Brain microvascular endothelial cell (primary cell): ENCODE measurements around the gene SPG11.

Experiments used
- DNase-seq: peaks from one replicate; pipeline ENCODE4 v3.0.0-alpha.2; 2020
- H3K27ac ChIP-seq: fragments of 250-450 bp; sonication (Bioruptor Pico); 2 replicates; pipeline ENCODE4 v1.5.1; 2020; ENCODE audit warnings: mild to moderate bottlenecking, moderate library complexity
- H3K27me3 ChIP-seq: fragments of 250-450 bp; sonication (Bioruptor Pico); replicated peaks from 2 replicates; pipeline ENCODE4 v1.5.1; 2020; ENCODE audit warnings: mild to moderate bottlenecking
- H3K36me3 ChIP-seq: fragments of 250-450 bp; sonication (Bioruptor Pico); replicated peaks from 2 replicates; pipeline ENCODE4 v1.5.1; 2020; ENCODE audit warnings: mild to moderate bottlenecking
- H3K4me3 ChIP-seq: 2 replicates; pipeline ENCODE4 v1.5.1; 2011; ENCODE audit warnings: low read depth, mild to moderate bottlenecking, control low read depth, low read length, moderate library complexity
- CTCF ChIP-seq: IDR thresholded peaks from 2 replicates; pipeline ENCODE4 v1.5.1; 2011; ENCODE audit warnings: low read depth, mild to moderate bottlenecking, moderate library complexity, low read length, control low read depth, inconsistent platforms; ENCODE audit errors: missing control alignments
- in situ Hi-C: cut with HindIII; loops from 2 replicates; pipeline ENCODE4 v1.10.0; 2017; ENCODE audit warnings: low sequenced_read_pairs, low pct_ligation_motif_present

The SPG11 gene

DNA sequence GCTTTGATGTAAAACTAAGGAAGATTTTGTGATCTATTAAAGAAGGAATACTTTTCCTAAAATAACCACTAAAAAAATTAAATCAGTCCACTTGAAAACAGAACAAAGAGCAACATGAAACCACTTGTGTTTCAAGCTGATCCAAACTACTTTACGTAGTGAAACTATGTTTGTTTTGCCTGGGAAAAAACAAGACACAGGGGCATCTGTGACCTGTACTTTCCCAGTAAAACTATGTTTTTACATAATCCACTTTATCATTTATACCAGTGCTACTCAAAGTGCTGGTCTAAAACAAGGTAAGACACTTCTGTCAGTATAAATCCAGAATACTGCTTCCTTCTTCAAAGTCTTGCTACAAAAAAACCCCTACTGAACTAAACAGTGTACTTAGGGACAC lies 56.7 kb downstream of the SPG11 start:
- in situ Hi-C loops = no loop called here

GRCh38 chr15:44603126-44603525 lies 60.3 kb downstream of the SPG11 start:
- DNase-seq = no peak
- no peak for TF ChIP-seq CTCF
- no peak overlapping the region for H3K4me3 ChIP-seq
- no peak overlapping the region for H3K27ac ChIP-seq
- H3K27me3 ChIP-seq = no peaks in the 10 kb centered on the region
- H3K36me3 ChIP-seq = peaks cover 31% of the 10 kb centered on the region
- in situ Hi-C loops = no loop called here

More for the DNA sequence above, 56.7 kb downstream of the SPG11 start:
- DNase-seq = no peak
- Histone ChIP-seq H3K4me3 (no peak overlapping the region), H3K27ac (no peak overlapping the region), H3K36me3 (peaks cover 27% of the 10 kb centered on the region), H3K27me3 (no peaks in the 10 kb centered on the region)
- TF ChIP-seq CTCF = no peak

DNA sequence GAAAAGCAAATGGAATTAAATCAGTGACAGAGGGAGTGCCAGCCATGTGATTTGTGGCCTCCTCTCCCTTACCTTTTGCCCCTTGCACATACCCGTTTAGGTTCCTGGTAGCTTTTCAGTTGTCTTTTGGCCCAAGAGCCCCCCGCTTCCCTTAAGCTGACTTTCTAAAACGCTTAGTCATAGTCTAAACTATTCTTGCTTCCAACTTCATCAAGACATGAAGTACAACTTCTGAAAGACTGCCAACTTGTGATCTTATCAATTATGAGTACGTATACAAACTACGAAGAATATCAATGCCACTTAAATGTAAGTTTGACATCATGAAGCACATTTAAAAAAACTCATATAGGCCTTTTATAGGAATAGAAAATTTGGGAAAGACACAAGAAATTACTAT lies 64.6 kb downstream of the SPG11 start:
- Histone ChIP-seq H3K4me3 (no peak overlapping the region), H3K27me3 (no peaks in the 10 kb centered on the region), H3K36me3 (peaks cover 34% of the 10 kb centered on the region), H3K27ac (peak overlapping the region; percentile 37)
- no peak for TF ChIP-seq CTCF
- in situ Hi-C loops = no loop called here
- DNase-seq = peak; percentile 1

GRCh38 chr15:44598066-44598465 lies 65.4 kb downstream of the SPG11 start:
- Histone ChIP-seq H3K4me3 (no peak overlapping the region), H3K27ac (no peak overlapping the region), H3K27me3 (no peaks in the 10 kb centered on the region), H3K36me3 (peaks cover 36% of the 10 kb centered on the region)
- DNase-seq = no peak
- in situ Hi-C loops = no loop called here
- no peak for TF ChIP-seq CTCF

DNA sequence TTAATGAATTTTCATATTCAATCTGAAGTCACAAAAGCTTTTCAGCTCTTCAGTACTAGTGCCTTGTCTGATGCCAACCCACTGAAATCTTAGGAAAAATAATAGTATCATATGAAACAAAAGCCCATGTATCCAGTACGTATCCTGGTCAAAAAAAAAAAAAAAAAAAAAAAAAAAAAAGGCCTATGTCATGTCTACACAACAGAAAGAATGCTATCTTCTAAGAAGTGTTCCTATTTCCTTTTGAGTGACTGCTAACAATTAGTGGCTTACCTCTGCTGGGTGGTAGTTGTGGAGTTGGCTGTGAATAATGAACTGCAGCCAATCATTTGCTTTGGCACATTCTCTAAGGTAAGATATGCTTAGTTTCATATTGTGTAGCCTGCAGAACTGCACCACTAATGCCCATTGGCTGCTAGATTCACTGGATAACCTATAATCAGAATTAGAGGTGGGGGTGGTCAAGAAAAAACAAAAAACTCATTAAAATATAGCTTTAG lies 66.9 kb downstream of the SPG11 start:
- H3K36me3 ChIP-seq = peaks cover 47% of the 10 kb centered on the region
- no peak overlapping the region for H3K4me3 ChIP-seq
- H3K27ac ChIP-seq = no peak overlapping the region
- no peaks in the 10 kb centered on the region for H3K27me3 ChIP-seq
- DNase-seq = no peak
- in situ Hi-C loops = no loop called here
- no peak for TF ChIP-seq CTCF
